Lung microvascular endothelial cell (primary cell): ENCODE results near the gene SLC22A2. TPM values are rescaled to one million over a fixed set of nuclear protein-coding genes. Genes with fewer than 3 reads are reported as not detected.

Experiments
- DNase-seq, 2 donors: peaks; one replicate each; pipeline versions ENCODE4 v3.0.0 to v3.0.0-alpha.2; 2010; ENCODE audit warnings: low read depth in 2 of 2
- total RNA-seq: library from RNA; depleted of rRNA; stranded (reverse); fragments of >200 nt; gene quantifications from 2 replicates; pipeline ENCODE4 v1.2.1, GENCODE V29; 2014

SLC22A2 gene
- total RNA-seq, 1 donor from 2014 or later, result not detected

DNA sequence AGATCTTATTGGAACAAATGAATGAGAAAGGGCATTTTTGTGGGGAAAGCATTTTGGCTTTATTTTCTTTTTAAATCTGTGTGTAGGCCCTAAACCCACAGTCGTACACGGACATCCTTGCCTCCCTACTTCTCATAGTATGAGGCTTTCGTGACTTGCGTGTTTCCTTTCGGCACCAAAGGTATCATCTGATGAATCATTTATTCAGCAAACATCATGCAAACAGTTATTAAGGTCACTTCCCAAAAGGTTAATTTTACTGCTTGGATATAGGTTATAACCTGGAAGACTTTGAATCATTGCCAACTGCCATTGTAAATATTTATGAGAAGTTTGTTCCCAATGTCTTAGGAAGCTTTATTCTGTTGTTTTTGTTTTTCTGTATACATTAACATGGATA lies 15.1 kb upstream of the SLC22A2 start:
- no peak for DNase-seq

DNA sequence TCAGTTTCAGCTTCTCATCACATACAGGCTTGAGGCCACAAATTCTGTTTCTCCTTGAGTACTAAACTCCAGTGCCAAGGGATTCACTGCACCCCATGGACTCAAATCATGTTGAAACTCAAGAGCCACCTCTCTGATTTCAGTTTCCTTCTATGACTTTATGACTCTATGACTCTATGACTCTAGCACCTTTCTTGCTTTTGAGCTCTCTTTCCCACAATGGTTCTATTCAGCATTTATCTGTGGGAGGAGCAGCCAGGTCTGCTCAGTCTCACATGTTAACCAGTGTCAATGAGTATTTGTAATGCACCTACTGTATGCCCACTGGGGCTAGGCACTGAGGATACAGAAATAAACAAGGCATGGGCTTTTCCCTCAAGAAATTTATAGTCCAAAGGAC lies 14.6 kb upstream of the SLC22A2 start:
- no peak for DNase-seq

DNA sequence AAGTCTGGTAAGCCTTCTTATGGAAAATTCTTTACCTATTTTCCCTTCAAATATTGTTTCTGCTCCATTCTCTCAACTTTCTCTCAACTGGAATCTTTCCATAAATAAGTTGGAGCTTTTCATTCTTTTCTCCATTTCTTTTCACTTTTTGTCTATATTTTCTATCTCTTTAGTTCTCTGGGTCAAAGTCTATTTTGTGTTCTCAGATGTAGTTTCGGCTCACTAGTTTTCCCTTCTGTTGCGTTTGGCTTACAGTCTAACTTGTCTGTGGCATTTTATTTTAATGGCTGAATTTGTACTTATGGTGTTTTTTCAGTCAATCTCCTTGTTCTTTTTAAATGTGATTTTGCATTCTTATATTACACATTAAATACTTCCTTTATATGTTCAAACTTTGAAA lies 14.1 kb upstream of the SLC22A2 start:
- no peak for DNase-seq

DNA sequence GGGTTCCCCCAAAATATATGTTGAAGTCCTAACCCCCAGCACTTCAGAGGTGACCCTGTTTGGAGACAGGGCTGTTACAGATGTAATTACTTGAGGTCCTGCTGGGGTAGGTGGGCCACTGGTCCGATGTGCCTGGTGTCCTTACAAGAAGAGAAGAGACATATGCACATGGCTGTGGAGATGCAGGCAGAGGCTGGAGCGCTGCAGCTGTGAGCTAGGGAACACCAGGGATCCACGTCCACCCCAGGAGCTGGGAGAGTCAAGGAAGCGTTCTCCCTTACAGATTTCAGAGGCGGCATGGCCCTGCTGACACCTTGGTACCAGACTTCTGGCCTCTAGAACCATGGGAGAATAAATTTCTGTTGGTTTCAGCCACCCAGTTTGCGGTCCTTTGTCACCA lies 11.7 kb upstream of the SLC22A2 start:
- no peak for DNase-seq

DNA sequence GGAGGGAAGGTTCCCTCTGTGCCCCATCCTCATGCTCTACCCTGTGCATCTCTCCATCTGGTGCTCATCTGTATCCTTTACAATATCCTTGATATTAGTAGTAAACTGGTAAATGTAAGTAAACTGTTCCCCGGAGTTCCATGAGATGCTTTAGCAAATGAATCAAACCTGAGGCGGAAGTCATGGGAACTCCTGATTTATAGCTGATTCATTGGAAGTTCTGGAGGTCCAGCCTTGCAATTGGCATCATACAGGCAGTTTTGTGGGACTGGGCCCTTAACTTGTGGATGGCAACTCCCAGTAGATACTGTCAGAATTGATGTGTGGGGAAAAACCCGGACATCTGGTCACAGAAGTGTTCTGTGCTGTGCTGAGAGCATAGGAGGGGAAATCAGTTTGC lies 11.2 kb upstream of the SLC22A2 start:
- DNase-seq, result no peak

DNA sequence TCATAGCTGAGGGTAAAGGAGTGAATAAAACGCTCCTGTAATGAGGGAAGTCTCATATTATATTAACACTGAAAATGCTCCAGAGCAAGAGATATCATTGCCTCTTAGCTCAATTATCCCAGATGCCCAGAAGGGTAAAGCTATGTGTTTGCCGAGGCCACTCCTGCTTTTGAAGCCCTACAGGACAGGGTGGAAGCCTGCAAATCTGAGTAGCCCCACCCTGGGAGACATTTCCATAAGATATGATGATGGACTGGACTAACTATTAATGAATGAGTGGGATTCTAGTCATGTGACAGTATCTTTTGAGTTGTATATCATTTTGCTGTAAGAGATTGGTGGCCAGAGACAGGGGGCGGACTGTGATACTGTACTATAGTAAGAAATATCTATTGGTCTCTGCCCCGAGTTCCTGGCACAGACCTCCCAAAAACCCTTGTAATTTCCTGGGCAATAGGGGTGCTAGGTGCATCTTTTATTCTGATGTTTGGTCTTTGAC lies 10.5 kb upstream of the SLC22A2 start:
- no peak for DNase-seq

DNA sequence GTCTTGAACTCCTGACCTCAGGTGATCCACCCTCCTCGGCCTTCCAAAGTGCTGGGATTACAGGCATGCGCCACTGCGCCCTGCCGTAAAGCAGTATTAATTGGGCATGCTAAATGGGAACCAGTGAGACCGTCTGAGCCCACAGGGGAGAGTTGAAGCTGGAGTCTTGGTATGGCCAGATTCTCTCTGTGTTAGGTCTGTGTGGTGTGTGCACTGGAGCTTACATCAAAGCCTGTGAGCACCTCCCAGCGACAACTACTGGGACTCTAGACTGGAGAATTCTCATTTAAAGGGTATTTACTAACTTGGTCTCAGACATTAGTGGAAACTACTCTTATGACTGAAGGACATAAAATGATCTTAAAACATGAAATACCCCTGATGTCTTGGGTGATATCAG lies 8.5 kb upstream of the SLC22A2 start:
- no peak for DNase-seq

DNA sequence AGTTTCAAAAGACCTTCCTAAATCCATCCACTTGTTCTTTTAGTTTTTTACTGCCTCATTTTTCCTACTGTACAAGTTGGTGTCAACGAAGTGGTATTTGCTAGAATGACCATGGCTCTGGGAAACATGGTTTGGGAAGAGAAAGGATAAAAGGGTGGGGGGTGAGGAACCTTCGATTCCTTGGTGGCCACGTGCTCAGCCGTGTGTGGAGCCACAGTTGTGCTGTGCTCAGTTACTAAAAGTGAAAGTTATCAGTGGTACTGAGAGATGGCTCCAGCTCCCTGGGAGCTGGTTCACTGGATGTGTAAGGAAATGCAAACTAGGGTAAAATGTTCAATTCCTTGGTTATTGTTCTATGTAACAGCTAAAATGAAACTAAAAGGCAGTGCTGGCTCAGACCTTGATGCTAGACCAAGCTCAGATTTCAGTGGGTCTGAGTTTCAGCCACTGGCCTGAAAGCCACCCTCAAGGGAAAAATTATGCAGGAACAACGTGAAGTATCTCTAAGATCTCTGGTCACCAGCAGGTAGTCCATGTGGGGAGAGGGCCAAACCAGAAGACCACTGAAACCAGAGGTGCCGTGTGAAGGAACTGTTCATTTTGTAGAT lies 7.4 kb upstream of the SLC22A2 start:
- DNase-seq, result no peak

DNA sequence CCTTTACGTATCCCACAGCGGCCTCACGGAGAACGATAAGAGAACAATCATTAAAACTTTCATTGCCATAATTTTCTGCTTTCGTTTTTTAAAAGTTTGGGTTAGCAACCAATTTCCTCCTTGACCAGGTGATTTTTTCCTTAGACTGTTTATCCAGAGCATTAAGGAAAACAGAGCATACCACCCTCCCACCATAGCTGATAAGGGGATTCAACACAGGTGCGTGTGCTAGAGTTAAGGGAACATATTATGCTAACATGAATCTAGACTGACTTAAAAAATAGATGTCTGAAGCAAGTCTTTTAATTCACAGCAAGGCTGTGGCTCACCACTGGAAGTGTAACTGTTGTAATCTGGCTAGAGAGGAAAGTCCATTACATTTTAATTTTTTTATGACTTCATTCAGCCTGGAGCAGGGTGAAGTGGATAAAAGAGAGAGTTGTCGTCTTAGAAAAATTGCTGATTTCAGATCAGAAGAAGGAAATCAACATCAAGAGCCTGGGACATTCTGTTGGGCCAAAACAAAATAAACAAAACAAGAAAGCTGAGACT lies 5.5 kb upstream of the SLC22A2 start:
- no peak for DNase-seq

DNA sequence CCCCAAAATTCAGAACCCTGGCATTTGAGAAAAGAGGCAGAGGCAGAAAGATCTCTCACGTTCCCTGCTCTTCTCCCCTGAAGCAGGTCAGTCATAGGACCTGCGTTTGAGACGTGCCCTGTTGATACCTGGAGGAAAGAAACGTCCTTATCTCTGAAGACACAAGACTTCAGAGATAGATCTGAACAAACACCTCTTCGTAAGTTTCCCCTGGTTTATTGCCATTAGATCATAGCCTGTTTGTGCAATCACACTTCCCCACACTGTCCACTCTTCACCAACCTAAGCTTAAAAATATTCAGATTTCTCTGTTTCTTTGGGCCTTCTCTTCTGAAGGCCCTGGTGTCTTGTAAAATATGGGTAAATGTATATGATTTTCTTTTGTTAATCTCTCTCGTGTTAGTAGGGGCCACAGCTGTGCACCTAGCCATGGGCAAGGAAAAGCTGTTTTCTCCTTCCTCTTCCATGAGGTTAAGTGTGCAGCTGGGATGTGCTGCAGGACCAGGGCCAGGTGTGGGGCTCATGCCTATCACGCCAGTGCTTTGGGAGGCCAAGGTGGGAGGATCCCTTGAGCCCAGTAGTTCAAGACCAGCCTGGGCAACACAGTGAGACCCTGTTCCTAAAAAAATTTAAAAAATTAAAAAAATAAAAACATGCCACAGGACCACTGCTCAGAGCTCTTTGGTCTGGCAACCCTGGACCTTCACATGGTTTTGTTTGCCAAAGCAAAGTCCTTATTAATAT lies 4.7 kb upstream of the SLC22A2 start:
- DNase-seq, result no peak

DNA sequence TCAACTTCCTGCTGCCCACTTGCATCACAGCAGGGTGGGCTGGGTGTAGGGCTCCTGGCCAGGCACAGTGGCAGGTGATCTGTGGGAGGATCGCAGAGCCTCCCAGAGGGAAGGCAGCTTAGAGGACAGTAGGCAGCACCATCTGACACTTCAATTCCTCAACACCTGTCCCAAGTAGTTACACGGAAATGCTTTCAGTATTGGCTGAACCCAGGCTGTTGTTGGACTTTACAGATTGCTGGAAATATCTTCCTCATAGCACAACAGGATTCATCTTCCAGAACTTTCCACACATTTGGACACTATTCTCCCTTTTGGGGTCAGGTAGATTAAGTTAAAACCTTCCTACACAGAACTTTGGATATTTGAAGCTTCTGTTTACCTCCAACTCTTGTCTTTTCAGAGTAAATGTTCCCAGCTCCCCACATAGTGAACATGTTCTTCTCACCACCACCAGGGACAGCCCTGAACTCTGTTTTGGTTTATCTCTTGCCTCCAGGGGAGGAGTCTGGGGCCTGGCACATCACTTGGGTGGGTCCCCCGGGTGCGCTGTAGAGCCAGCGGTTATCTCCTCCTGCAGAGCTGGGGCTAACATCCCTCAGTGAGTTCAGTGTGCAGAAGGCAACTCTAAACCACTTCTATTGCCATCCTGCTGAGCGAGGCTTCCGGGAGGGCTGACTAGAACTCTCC lies 3.5 kb upstream of the SLC22A2 start:
- no peak for DNase-seq

DNA sequence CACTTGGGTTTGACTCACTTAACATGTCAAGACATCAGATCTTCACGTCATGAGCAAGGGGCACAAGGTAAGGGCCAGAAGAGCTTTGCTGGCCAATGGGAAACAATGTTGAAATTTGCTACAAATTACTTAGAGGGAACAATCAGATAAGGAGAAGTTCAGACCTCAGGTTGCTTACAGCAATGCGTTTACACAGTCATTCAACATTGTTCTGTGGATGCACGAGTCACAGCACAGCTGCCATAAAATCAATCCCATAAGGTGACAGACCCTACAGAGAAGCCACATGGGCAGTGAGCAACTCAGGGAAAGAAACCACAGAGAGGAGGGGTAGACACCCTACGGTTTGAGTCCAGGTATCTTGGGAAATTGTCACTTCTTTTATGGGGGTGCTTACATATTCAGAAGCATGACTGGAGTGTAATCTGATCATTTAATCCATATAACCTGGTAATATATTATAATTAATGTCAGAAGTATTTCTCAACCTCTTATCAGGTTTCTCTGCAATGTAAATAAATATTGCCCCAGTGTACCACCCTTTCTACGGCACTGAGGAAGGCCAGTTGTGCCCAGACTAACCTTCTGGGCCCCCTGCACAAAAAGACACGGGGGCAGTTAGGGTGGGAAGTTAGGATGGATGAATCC lies 2.3 kb upstream of the SLC22A2 start:
- DNase-seq, result no peak

DNA sequence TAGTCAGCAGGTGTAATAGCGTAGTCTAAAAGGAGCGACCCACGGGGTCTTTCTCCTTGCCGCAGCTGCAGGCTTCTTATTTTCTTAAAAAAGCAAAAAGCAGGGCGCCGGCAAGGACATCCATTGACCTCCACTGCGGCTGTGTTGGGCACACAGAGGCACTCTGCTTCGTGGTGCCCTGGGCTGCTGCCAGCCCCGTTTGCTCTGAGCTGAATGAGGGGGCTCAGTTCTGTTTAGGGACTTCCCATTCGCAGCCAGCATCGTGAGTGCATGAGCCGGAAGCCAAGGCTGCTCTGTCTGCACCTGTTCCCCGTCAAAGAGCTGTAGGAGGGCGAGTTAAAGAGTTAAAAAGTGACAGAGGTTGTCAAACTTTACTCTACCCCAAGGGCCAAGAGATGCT lies 1.7 kb upstream of the SLC22A2 start:
- DNase-seq, result no peak

DNA sequence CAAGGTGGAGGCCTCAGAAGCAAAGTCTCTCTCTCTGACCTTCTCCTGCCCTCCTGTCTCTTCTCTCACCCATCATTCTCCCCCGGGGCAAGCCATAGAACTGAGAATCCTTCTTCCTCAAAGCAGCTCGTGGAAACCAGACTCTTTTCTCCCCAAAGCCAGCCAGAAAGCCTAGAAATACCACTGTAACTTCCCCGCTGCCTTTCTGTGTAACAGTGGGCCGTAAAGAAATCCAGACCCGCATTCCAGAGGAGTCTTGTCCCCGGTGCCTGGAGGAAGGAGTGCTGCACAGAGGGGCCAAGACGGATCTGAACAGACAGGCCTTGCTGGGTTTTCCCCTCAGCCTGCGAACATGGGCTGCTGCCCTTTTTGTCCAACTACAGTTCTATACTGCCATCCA lies 977 bp upstream of the SLC22A2 start:
- no peak for DNase-seq

DNA sequence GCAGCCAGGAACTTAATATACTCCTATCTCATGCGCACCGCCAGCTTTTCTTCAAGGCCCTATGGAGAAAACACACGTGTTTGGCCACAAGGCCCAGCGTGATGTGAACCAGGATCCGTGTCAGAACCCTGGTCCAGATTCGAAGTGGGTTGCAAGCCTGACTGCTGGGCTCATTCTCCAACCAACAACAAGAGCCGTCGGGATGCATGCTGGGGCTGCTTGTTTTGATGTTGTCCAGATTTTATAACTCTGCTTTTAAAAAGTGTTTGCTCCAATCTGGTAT lies 463 bp upstream of the SLC22A2 start:
- DNase-seq, result no peak

DNA sequence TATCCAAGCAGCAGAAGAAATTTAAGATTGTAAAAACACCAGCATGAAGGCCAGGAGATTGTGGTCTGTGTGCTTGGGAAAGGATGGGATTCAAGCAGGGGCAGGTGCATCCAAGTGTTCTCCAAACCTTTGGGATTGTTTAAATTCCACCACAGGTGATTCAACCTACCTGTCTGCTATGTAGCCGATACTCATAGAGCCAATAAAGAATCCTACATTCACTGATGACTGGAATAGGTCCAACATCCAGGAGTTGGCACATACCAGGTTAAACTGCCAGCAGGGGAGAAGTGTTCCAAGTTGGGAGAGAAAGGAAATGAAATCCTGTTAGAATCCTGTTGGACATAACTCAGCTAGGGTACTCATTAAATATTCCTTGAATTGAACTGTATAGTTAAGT lies 2.2 kb downstream of the SLC22A2 start:
- DNase-seq, result no peak

DNA sequence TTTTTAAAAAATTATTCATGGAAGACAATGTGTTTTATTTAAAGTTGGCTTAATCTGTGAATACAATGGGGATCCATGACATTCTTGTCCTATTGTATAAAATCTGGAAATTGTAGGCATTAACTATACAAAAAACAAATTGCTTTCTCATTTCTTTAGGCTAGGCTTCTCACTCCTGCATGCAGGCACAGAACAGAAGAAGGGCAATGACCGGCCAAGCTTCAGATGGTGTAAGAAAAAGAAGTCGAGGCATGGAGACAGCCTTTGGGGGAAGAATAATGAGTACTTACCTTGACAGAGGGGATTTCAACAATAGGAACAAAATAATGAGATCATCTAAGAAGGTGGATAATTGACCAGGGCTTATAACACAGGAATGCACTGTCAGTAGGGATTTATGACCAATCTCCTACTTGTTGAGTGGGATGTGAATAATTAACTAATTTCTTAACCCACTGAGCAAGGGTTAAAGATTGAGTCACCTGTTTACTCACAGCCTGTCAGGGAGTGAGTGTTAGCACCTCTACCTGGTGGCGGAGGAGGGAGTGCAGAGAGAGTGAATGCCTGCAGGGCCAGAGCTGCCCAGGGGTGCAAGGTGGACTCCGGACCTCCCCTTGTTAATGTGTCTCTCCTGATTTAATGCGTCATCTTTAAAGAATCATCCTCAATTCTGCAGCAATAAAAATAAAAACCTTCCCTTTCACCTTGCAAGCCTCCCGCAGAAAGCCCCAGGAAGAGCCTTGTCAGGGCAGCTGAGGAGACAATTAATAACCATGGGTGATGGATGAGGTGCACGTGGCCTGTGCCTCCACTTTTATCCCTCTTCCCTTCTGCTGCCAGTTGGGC lies 3.9 kb downstream of the SLC22A2 start:
- DNase-seq, result no peak

DNA sequence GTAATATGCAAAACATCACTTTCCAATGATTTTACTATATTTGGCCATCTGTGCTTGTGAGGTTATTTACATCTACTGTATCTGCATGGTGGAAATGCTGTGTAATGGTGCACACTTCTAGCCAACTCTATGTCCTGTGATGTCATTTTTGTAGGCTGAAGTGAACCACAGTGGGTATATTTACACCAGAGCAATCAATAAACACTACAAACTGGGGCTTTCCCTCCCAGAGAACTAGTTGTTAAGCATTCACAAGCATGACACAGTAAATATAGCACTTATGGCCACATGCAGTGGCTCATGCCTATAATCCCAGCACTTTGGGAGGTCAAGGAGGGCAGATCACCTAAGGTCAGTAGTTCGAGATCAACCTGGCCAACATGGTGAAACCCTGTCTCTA lies 4.9 kb downstream of the SLC22A2 start:
- DNase-seq, result no peak

DNA sequence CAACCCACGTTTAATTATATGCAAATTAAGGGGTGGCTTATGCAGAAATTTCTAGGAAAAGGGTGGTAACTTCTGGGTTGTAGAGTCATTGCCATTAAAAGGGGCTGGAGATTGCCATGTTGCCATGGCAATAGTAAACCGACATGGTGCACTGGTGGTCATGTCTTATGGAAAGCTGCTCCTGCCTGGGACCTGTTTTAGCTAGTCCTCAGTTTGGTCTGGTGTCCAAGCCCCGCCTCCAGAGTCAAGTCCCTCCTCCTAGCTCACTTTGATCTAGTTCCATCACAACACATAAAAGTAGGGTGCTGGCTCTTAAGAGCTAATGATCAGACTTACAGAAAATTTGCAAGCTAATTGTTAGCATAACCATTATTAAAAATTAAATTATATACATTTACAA lies 5.3 kb downstream of the SLC22A2 start:
- DNase-seq, result no peak

DNA sequence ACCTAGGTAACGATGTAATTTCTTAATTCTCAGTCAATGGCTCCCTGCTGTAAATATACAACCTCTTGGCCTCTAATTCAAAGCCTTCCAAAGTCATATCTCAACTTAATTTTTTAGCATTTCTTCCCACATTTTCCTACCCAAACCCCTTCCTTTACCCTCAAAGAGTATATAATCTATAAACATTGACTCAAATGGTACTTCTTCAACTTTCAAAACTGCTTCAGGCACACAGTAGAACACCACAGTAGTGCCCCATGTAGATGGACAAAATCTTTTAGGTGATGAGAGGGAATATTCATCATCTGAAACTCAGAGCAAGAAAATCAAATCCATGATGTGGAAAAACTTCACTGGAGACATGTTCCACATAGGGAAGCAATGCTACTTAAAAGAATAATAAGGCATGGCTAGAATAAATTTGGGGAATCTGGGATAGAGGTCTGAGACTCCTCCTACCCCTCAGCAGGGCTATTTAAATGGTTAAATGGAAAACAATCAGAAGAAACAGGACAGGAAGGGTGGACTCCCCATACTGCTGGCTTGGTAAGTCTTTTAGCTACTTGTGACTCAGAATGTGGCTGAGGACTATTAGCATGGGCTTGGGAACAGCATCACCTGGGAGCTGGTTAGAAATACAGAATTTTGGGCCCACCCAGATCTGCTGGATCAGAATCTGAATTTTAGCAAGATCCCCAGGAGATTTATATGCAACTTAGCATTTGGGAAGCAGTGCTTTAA lies 6.4 kb downstream of the SLC22A2 start:
- DNase-seq, result no peak

DNA sequence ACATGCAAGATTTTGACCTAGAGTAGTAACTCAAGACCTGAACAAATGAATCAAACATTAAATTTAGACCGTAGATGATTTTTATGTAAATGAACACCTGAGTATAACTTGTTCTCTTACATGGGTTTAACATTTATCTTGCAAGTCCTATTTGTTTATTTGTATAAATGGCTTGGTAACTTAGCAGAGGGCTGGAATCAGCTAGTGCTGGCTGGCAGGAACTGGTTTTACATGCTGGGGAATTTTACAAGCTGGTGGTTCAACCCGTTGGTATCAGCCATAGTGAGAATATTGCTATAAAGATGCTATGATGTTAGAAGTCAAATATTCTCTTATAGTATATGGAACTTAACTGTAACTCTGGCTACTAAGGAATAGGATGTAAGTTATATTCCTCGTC lies 8.9 kb downstream of the SLC22A2 start:
- no peak for DNase-seq
